ENCODE measurements around the gene TGM1. TPM values are rescaled to one million over a fixed set of nuclear protein-coding genes. Genes with fewer than 3 reads are reported as not detected.

Gene TGM1
- total RNA-seq, 1 donor from 2014 or later = 10.1 TPM

- H3K9me3 Mint-ChIP-seq = no peaks in the 10 kb centered on the region
- no peak overlapping the region for H3K27ac Mint-ChIP-seq
Measured at GRCh38 chr14:24277606-24278321, 14.8 kb upstream of the TGM1 start.

GRCh38 chr14:24277071-24277470, 14.1 kb upstream of the TGM1 start:
- peaks cover 9% of the 10 kb centered on the region for H3K4me1 Mint-ChIP-seq (ENCODE audit: unreplicated experiment)
- H3K36me3 Mint-ChIP-seq = peaks cover 5% of the 10 kb centered on the region
- no peak overlapping the region for H3K27ac Mint-ChIP-seq
- H3K27me3 Mint-ChIP-seq = no peaks in the 10 kb centered on the region
- H3K9me3 Mint-ChIP-seq = no peaks in the 10 kb centered on the region
- no peak for DNase-seq (ENCODE audit: extremely low spot score, unreplicated experiment)
- H3K4me3 Mint-ChIP-seq = no peak overlapping the region
- no peak for TF ChIP-seq CTCF (conservative IDR thresholded peaks at IDR 0.05)

More at GRCh38 chr14:24277606-24278321, 14.8 kb upstream of the TGM1 start:
- no peaks in the 10 kb centered on the region for H3K27me3 Mint-ChIP-seq
- no peak overlapping the region for H3K4me3 Mint-ChIP-seq
- no peak for DNase-seq (ENCODE audit: extremely low spot score, unreplicated experiment)
- no peak for TF ChIP-seq CTCF (conservative IDR thresholded peaks at IDR 0.05)
- peaks cover 5% of the 10 kb centered on the region for H3K36me3 Mint-ChIP-seq
- H3K4me1 Mint-ChIP-seq (ENCODE audit: unreplicated experiment) = peaks cover 4% of the 10 kb centered on the region

- no peaks in the 10 kb centered on the region for H3K27me3 Mint-ChIP-seq
- peak overlapping the region; percentile 6 for H3K27ac Mint-ChIP-seq
- peaks cover 5% of the 10 kb centered on the region for H3K36me3 Mint-ChIP-seq
- no peak overlapping the region for H3K4me3 Mint-ChIP-seq
- DNase-seq (ENCODE audit: extremely low spot score, unreplicated experiment) = no peak
- TF ChIP-seq CTCF (conservative IDR thresholded peaks at IDR 0.05) = no peak
- H3K4me1 Mint-ChIP-seq (ENCODE audit: unreplicated experiment) = peaks cover 12% of the 10 kb centered on the region
- no peaks in the 10 kb centered on the region for H3K9me3 Mint-ChIP-seq
Measured at GRCh38 chr14:24274101-24274543, 11.1 kb upstream of the TGM1 start.

GRCh38 chr14:24273422-24273998, 10.5 kb upstream of the TGM1 start:
- DNase-seq (ENCODE audit: extremely low spot score, unreplicated experiment) = no peak
- Mint-ChIP-seq H3K4me1 (ENCODE audit: unreplicated experiment) (peaks cover 12% of the 10 kb centered on the region), H3K27me3 (no peaks in the 10 kb centered on the region), H3K36me3 (peaks cover 5% of the 10 kb centered on the region), H3K4me3 (peak overlapping the region; percentile 79), H3K9me3 (no peaks in the 10 kb centered on the region), H3K27ac (peak overlapping the region; percentile 6)
- no peak for TF ChIP-seq CTCF (conservative IDR thresholded peaks at IDR 0.05)

- peak overlapping the region; percentile 94 for H3K4me3 Mint-ChIP-seq
- peaks cover 5% of the 10 kb centered on the region for H3K36me3 Mint-ChIP-seq
- no peak for TF ChIP-seq CTCF (conservative IDR thresholded peaks at IDR 0.05)
- H3K9me3 Mint-ChIP-seq = no peaks in the 10 kb centered on the region
- peak overlapping the region; percentile 48 for H3K27ac Mint-ChIP-seq
- H3K4me1 Mint-ChIP-seq (ENCODE audit: unreplicated experiment) = peaks cover 12% of the 10 kb centered on the region
- no peaks in the 10 kb centered on the region for H3K27me3 Mint-ChIP-seq
- no peak for DNase-seq (ENCODE audit: extremely low spot score, unreplicated experiment)
Measured at GRCh38 chr14:24272467-24272866, 9.5 kb upstream of the TGM1 start.

Measured in type B pancreatic cell (in vitro differentiated cells).